Stimulated activated CD4-positive, alpha-beta T cell treated with anti-CD3 and anti-CD28 coated beads, TNF-alpha, amount 100 ng/mL, for 4 hours (primary cell): ENCODE results near the gene LRRC46.

Experiments used
- DNase-seq, 3 experiments: peaks; one replicate each; pipeline ENCODE4 v3.0.0-alpha.2; 2020; ENCODE audit warnings: low read depth in 3 of 3

Gene LRRC46, protein sequence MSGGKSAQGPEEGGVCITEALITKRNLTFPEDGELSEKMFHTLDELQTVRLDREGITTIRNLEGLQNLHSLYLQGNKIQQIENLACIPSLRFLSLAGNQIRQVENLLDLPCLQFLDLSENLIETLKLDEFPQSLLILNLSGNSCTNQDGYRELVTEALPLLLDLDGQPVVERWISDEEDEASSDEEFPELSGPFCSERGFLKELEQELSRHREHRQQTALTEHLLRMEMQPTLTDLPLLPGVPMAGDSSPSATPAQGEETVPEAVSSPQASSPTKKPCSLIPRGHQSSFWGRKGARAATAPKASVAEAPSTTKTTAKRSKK

DNA sequence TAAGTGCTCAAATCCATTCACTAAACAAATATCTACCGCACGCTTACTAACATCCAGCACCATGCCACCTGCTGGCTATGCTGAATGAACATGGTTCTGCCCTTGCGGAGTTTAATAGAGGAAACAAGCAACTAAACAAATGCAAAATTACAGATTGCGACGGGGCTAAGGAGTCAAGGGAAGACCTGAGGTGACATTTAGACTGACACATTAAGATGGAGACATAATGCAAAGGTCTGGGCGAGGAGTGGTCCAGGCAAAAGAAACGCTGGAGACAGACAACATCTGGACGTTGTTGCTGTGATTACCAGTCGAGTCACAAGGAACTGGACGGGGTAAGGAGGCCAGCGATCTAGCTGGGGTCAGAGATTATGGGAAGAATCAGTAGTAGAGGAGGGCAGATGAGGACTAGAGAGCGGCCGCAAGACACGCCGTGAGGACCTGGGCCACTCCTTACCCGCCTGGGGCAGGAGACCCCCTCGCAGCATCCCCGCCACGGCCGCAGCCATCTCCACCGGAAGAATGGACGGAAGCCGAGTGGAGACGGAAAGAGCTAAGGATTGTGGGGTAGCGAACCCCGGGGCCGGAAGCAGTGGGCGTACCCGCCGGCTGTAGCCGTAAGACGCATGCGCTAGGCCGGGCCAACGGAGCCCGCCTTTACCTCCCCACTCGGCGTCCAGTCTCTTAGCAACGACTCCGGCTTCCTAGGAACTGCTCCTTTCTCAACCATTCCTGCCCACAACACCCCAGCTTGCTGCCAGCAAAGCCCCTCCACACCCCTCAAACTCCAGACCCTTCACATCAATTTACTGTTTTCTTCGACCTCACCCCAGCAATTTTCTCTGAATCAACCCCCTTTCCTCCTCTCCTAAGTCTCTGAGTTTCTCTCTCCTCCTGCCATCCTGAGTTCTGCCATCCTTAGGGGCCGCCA is at the start of gene LRRC46, which contains the start of gene MRPL10:
LRRC46 (plus strand) TSS at position 668 of the 931 bp plus-strand sequence. CDS start 320 bp downstream, outside the sequence.
MRPL10 (minus strand) TSS at position 539 of the 931 bp plus-strand sequence; CDS start at position 509, 30 bp downstream.
- peak; percentile 84 to 88 (median 86) for DNase-seq

DNA sequence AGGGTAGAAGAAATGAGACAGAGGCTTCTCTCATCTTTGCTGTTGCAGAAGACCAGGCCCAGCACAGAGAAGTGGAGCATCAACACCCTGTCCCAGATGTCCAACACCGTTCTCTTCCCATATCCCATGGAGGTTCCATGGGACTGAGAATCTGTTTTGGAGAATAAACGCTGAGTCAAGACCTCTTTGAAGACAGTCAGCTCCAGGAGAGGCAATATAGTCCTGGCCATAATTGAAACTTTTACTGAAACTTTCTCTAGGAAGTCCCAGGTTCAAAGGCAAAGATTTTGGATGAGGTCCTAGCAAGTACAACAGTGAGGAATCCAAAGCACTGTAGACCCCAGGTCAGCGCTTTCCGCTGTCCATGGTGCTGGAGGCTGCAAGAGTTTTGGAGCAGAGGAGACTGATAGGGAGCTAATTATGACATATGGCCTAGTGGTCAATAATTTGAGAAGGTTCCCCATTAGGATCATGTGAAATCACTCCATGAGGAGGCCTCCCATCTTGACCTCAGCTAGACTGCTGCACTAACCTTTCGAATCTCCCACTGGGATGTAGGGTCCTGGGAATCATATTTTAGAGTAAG is 45.8 kb upstream of the LRRC46 start:
- DNase-seq, result no peak

DNA sequence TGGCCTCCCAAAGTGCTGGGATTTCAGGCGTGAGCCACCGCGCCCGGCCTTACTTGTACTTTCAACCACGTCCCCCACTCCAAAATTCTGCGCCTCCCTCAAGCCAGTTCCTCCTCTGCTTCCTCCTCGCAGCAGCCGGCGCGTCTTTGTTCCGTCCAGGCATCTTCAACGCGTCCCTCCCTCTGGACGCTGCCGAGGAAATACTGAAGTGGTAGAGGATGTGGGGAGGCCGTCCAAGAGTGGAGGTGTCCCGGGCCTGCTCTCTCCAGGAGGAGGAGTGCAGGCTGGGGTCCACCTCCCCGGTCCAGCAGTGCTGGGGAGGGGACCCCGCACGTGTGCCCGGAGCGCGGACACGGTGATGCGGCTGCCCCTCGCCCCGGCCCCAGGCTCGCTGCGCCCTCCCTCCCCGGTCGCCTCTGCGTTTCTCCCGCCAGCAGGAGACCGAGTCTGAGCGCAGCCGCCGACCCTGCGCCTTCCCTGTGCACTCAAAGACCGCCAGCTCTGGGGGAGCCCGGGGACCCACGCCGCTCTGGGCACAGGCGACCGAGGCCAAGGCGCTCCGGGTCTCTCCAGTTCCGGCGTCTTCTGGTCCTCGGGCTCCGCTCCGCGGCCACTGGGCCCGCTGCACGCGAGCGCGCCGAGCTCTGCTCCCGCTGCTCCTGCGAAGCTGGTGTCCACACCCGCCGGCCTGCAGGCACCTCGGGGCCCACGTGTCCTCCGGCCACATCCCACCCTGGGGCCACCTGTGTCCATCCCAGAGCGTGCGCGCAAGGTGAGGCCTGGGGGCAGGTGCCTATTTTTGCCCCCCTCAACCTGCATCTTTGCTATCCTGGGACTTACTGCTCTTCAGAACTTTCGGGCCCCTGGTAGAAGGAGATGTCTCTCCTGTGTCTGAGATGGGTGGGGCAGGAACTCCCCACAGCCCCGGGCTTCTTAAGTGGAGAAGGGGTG is 41.6 kb upstream of the LRRC46 start:
- DNase-seq, result peak; percentile 10 to 47 (median 28)

DNA sequence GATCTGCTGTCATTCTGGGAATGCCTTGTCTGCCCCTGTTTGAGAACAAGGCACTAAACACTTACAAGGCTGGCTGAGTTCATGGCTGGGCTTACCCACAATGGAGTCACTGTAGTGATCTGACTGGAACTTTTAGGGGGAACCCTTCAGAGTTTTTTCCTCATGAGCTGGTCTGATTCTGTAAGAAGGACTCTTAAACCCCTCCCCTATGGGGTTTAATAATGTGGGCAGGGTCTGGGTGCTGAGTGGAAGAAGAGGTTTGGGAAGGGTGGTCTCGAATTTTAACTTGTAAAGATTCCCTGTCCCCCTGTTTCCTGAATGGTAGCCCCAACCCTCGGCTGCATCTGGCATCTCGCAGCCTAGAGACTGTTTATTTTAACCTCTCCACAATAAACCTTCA is 40.4 kb upstream of the LRRC46 start:
- DNase-seq, result no peak

DNA sequence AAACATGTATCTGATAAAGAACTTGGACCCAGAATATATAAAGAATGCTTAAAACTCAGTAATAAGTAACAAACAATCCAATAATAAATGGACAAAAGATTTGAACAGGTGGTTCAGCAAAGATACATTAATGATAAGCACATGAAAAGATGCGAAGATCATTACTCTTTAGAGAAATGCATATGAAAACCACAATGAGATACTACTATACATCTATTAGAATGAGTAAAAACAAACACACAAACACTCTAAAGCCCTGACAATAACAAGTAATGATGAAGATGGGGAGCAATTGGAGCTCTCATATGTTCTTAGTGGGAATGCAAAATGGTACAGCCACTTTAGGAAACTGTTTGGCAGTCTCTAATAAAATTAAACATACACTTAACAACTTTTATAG is 39.0 kb upstream of the LRRC46 start:
- DNase-seq, result no peak

DNA sequence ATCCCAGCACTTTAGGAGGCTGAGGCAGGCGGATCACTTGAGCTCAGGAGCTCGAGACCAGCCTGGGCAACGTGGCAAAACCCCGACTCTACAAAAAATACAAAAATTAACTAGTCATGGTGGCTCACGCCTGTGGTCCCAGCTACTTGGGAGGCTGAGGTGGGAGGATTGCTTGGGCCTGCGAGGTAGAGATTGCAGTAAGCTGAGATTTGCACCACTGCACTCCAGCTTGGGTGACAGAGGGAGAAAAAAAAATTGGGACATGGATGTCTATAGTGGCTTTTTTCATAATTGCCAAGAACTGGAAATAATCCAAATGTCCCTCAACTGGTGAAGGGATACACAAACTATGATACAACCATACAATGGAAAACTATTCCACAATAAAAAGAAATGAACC is 38.5 kb upstream of the LRRC46 start:
- no peak for DNase-seq

DNA sequence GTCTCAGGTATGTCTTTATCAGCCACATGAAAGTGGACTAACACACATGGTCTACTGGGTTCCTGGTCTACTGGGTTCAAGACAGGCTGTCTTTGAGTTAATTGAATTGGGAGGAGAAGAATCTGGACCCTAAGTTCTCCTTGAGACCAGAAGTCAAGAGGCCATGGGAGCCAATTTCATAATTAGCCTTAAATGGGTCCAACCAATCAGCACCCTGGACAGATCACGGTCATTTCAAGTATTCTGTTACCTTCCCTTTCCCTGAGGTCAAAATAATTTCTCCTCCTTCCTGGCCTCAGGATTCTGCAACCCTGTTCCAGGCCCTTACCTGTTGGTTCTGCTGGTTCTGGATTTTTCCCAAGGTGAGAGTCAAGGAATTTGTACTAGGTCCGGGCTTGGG is 33.7 kb upstream of the LRRC46 start:
- no peak for DNase-seq

DNA sequence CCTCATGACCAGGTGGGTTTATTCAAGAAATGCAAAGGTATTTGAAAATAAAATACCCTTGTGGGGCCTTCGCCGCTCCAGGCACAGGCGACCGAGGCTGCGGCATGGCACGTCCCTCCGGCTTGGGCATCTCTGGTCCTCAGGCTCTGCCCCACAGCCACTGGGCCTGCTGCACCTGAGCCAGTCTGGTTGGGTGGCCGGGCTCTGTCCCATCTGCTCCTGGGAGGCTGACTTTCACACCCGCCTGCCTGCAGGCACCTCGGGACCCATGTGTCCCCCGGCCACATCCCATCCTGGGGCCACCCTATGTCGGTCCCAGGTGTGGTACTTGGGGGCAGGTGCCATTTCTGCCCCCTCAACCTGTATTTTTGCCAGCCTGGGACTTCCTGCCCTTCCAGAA is 30.8 kb upstream of the LRRC46 start:
- DNase-seq, result no peak

DNA sequence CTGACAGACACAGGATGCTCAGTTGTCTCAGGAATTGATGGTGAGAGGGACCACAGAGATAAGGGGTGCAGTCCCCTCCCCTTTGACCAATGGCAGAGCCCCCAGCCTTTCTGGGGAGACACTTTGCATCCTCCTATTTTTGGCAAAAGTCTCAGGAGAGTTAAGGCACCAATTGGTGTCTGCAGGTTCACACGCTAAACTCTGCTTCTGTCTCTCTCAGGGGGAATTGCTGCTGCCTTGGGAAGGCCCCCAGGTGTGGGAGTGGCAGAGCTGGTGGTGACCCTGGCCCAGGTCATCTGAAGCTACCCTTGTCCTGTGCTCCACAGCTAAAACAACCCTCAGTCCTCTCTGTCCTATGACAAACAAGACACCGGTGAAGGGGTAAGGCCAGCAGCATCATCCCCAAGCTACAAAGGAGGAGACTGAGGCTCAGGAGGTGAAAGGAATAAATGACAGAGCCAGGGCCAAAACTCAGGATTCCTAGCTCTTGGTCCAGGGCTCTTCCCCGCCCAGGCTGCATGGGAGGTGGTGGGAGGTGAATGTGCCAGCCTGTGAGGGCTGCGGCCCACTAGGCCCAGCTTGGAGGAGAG is 30.2 kb upstream of the LRRC46 start:
- no peak for DNase-seq

DNA sequence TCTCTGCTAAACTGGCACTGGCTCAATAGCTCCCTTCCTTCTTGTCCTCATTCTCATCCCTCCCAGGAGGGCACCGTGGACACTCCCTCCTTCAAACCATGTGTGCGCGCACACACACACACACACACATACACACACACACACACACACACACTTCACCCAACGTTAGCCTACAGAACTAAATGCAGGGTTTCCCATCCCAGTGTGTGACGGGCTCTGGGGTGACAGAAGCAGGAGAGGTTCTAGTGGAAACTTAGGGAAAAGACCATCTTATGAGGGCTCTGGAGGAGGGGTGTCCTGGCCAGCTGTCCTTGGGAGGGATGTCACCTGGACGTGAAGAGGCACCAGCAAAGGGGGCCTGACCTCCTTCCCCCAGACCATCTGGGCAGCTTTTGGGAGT is 29.6 kb upstream of the LRRC46 start:
- DNase-seq, result no peak

DNA sequence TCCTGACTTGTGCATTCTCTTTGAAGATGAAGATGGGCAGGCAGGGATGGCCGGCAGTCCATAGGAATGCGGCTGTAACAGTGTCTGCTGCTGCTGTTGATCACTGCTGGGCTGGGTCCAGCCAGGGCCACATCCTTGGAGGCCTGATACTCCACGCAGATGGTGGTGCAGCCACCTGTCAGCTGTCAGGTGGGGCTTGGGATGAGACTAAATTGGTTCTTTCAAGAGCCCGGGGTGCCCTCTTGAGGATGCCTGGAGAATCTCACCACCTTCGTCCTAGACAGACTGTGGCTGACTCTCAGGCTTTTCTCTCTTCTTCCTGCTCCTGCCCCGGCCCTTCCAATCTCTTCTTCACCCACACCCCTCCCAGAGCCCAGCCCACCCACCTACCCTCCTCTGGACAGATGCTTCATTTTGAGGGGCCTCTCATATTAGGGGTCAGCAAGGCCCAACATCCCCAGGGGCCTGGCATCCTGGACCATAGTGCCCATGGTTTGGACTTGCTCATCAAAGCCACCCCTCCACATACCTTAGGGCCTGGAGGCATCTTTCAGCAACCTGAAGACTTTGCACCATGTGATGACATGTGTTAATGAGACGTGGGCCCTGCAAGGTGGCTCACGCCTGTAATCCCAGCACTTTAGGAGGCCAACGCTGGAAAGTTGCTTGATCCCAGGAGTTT is 29.0 kb upstream of the LRRC46 start:
- DNase-seq, result peak; percentile 31 to 50 (median 44)

DNA sequence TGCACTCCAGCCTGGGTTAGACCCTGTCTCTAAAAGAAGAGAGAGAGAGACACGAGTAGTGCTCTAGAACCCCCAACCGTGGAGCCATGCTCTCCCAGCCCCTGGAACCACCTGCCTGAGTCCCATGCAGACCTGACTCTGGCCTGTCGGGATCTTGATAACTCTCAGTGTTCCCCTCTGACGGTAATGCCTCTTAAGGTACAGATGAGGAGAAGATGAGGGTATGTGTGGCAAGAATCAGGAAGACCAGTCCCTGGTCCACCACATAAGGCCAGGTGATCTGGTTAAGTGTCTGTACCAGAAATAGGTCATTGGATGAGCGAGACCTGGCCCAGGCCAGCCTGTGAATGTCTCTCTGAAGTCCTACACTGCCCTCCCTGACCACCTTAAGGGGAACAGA is 28.3 kb upstream of the LRRC46 start:
- no peak for DNase-seq

DNA sequence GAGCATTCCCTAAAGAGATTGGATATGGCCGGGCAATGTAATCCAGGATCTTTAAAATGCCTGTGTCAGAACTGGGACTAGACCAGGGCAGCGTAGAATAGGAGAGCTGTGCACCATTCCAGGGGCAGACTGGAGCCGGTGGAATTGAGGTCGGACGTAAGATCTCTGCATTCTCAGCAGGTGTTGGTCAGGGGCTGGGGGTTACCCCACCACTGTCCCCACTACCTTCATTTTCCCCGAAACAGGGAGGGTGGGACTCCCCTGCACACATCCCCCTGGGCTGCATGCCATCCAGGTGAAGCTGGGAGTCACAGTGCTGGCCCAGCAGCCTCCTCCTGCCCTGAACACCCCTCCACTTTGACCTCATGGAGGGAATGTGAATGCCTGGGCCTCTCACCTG is 27.7 kb upstream of the LRRC46 start:
- DNase-seq, result no peak

DNA sequence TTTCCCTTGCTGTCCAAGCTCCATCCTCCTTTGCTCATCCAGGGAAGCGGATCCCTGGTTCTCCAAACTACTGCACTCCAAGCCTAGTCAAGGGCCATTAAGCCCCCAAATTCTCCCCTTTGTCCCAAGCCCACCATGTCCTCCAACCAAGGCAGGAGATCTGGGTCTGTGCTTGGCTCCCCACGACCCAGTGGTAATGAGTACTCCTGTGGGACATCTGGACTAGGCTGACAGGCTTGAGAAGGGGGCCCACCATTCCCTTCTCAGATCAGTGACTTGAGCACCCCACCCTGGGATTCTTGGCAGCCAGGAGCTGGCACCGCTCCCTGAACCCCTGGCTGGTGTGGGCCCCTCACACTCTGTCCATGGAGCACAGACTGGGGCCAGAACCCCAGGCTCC is 27.0 kb upstream of the LRRC46 start:
- DNase-seq, result no peak

DNA sequence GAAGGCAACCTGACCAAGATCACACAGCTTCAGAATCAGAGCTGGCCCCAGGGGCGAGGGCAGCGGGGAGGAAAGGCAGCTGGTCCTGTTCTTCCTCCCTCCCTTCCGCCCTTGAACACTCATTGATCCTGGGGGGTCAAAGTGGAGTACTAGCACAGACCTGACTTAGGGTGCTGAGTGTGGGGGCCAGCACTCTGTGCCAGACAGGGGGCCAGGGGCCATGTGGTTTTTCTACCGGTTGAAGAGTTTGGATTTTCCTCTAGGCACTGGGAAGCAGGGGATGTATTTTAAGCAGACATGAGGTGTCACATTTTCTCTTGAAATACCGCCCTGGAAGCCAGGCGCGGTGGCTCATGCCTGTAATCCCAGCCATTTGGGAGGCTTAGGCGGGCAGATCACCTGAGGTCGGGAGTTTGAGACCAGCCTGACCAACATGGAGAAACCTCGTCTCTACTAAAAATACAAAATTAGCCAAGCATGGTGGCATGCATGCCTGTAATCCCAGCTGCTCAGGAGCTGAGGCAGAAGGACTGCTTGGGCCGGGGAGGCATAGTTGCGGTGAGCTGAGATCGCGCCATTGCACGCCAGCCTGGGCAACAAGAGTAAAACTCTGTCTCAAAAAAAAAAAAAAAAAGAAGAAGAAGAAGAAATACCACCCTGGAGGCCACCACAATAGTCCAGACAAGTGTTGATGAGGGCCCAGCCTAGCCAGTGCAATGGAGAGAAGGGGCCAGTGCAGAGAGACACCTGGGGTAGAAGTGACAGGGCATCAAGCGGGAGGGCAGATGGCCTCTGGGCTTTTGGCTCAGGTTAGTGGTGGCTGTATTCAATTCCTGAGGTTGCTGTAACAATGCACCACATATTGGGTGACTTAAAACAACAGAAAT is 25.2 kb upstream of the LRRC46 start:
- DNase-seq, result no peak

DNA sequence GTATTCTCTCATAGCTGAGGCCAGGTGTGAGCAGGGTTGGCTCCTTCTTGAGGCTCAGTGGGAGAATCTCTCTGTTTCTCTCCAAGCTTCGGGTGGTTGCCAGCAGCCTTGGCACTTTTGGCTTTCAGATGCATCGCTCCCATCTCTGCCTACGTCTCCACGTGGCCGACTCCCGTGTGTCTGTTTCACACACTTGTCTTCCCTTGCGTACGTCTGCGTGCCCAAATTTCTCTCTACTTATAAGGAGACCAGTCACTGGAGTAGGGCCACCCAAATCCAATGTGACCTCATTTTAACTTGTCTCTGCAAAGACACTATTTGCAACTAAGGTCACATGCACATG is 24.6 kb upstream of the LRRC46 start:
- DNase-seq, result no peak

DNA sequence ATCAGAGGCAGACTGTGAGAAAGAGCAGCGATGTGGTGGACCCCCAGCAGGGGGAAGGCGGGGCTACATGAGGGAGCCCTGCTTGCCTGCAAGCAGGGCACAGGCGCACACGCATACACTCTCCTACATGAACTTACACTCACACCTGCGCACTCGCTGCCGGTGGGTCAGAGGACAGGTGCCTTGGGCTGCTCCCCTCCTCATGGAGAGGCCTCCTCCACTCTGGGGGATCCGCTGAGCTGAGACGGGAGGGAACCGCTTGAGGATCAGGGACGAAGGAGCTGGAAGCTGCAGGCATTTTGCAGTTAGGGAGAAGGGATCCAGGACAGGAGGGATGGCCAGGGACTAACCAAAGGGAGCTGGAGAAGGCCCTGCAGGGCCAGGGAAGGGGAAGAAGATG is 24.0 kb upstream of the LRRC46 start:
- no peak for DNase-seq

DNA sequence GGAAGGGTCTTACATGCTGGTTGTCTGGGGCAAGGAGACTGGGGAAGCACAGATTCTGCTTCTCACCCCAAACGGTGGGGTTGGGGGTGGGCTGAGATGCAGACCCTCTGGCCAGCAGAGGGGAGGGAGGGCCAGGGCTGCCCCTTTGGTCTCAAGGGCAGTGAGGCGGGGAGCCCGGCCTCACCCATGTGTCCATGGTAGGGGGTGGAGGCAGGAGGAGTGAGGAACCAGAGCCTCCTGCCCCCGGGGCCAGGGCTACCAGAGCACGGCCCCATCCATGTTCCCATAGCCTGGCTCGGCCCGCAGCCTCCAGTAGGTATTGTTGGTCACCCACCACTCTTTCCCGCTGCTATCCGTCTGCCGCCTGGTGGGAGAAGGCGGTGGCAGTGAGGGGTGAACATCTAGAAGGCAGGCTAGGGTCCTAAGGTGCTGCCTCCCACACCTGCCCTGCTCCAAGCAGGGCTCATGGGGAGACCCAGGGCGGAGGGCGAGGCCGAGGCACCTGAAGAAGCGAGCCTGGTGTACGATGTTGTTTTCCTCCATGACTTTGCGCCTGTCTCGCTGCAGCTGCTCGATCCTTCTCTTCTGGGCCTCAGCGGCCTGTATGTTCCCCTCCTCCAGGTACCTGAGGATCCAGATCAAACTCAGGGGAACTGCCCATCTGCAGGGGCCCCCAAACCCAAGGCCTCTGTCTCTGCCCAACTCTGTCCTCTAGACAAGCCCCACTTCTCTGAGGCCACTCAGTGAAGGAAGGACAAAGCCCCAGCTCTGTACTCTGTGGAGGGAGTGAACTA is 23.2 kb upstream of the LRRC46 start:
- DNase-seq, result no peak
